B cell (primary cell): Measurements from ENCODE around the gene RAB6A.

Experiments
- CTCF ChIP-seq: fragments of 200-600 bp; IDR thresholded peaks from one replicate; pipeline ENCODE4 v1.8.0; 2022; ENCODE audit warnings: antibody characterized with exemption, mild to moderate bottlenecking
- EZH2 ChIP-seq: IDR thresholded peaks from 2 replicates; pipeline ENCODE4 v1.6.1; 2012; ENCODE audit warnings: borderline replicate concordance, low read depth, mild to moderate bottlenecking, moderate library complexity, low read length; ENCODE audit not compliant: insufficient read depth, poor library complexity, severe bottlenecking

GRCh38 chr11:73753938-73754337 is 6.9 kb downstream of the RAB6A start:
- no peak for TF ChIP-seq CTCF
- TF ChIP-seq EZH2 = no peak
